IPS-20b (cell line): ENCODE data around the gene EIF2B2.

Experiments
- H3K27ac ChIP-seq: one replicate; pipeline ENCODE4 v1.5.1; 2013; ENCODE audit warnings: low read length
- H3K27me3 ChIP-seq: 2 replicates; pipeline ENCODE4 v1.6.1; 2013; ENCODE audit warnings: mild to moderate bottlenecking, low read length, inconsistent platforms; ENCODE audit not compliant: insufficient read depth
- H3K36me3 ChIP-seq: 2 replicates; pipeline ENCODE4 v1.6.1; 2013; ENCODE audit warnings: low read depth, mild to moderate bottlenecking, inconsistent platforms, low read length, moderate library complexity; ENCODE audit not compliant: insufficient read depth
- H3K4me1 ChIP-seq: 2 replicates; pipeline ENCODE4 v1.6.1; 2013; ENCODE audit warnings: mild to moderate bottlenecking, control low read depth, inconsistent platforms, low read length, moderate library complexity; ENCODE audit not compliant: insufficient read depth
- H3K4me3 ChIP-seq: 2 replicates; pipeline ENCODE4 v1.5.1; 2013; ENCODE audit warnings: mild to moderate bottlenecking, low read length, inconsistent platforms
- H3K9ac ChIP-seq: 2 replicates; pipeline ENCODE4 v1.6.1; 2013; ENCODE audit warnings: low read depth, mild to moderate bottlenecking, inconsistent platforms, low read length, moderate library complexity
- H3K9me3 ChIP-seq: 2 replicates; pipeline ENCODE4 v1.6.1; 2013; ENCODE audit warnings: mild to moderate bottlenecking, low read depth, low read length, inconsistent platforms; ENCODE audit not compliant: insufficient read depth

The EIF2B2 gene

DNA sequence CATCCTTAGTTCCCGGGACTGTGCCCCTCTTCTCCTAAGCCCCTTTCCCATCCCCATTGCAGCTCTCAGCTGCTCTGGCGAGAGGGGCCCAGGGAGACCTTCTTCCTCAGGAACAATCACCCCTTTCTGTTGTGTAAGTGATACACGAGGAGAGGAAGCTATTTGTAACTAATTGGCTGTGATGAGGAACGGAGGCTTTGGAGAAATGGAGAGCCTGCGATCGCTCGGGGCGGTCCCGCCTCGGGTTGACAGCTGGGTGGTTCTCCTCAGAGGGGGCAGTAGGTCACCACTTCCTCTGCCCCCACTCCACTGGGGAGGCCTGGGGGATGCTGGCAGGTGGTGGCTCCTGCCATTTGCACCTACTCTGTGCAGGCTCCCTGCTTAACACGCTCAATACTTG, 40.7 kb upstream of the EIF2B2 start:
- Histone ChIP-seq H3K36me3 (no peaks in the 10 kb centered on the region), H3K9me3 (no peaks in the 10 kb centered on the region), H3K4me1 (no peaks in the 10 kb centered on the region), H3K9ac (no peak overlapping the region), H3K27me3 (peaks cover 5% of the 10 kb centered on the region; the same call in 1 of the 2 replicates), H3K27ac (no peak overlapping the region), H3K4me3 (no peak overlapping the region)

DNA sequence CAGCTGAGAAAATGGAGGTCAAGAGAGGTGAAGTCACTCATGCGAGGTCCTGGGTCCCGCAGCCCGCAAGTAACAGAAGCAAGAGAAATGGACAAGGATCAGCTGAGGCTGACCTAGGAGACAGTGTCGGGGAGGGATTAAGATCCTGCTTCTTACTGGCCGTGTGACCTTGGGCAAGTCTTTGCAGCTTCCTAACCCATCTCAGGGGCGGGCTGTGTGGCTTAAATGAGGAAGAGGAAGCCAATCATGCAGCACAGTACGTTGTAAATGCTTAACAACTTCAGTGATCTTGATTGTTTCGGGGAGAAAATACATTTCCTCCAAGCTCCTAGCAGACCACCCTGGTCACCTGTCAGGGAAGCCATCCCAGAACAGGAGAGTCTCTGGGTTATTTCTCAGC, 40.2 kb upstream of the EIF2B2 start:
- no peak overlapping the region for H3K27ac ChIP-seq
- H3K36me3 ChIP-seq, result no peaks in the 10 kb centered on the region
- H3K27me3 ChIP-seq, result 0 out of 2 replicates have a peak, but pooled peaks cover under 1% of the 10 kb centered on the region
- no peaks in the 10 kb centered on the region for H3K9me3 ChIP-seq
- H3K4me3 ChIP-seq, result no peak overlapping the region
- no peak overlapping the region for H3K9ac ChIP-seq
- H3K4me1 ChIP-seq, result no peaks in the 10 kb centered on the region

DNA sequence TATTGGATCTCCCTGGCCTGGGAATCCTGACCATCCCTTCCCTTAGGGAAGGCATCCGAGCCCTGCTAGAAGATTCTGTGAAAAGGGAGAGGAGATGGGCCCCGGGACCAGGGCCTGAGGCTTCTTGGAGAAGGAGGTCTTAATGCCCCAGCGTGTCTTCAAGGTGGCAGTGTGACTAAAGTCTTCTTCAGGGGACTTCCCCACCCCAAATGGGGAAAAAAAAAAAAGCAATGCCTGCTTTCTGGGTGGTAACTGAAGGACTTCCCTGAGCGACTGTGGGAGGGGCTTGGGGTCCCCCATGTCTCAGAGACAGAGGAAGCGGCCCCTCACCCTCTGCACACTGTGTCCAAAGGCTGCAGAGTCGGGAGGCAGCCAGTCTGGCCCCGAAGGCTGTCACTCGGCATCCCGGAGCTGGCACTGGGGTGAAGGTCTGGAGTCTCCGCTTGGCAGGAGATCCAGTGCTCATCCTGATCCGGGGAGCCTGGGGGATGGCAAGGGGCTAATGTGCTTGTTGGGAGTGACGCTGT, 39.5 kb upstream of the EIF2B2 start:
- Histone ChIP-seq H3K9ac (no peak overlapping the region), H3K4me3 (no peak overlapping the region), H3K27me3 (no peaks in the 10 kb centered on the region), H3K9me3 (no peaks in the 10 kb centered on the region), H3K36me3 (no peaks in the 10 kb centered on the region), H3K4me1 (no peaks in the 10 kb centered on the region), H3K27ac (no peak overlapping the region)

DNA sequence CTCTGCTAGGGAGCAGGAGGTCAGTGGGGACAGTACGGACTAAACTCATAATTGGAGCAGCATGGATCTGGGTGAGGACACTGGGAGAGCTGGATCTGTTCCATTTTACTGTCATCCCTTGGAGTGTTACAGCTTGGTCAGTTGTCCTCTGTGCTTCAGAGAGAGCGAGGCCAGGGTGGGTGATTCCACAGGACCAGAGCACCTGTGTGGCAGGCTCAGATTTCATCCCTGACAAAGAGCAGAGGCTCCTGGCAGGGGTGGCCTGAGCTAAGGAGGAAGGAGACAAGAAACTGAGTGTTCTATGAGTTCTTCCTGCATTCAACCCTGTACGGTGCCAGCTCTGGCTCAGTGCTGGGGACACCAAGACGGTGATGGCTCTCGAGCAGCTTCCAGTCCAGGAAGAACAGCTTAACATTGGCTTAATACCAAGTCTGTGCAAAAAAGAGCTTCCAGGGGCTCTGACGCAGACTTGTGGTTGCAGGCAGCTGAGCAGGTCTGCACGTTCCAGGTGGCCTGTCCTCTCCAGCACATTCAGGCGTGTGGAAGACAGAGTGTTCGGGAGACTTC, 38.9 kb upstream of the EIF2B2 start:
- H3K36me3 ChIP-seq, result no peaks in the 10 kb centered on the region
- H3K9me3 ChIP-seq, result no peaks in the 10 kb centered on the region
- no peak overlapping the region for H3K4me3 ChIP-seq
- H3K27ac ChIP-seq, result no peak overlapping the region
- no peaks in the 10 kb centered on the region for H3K27me3 ChIP-seq
- H3K4me1 ChIP-seq, result no peaks in the 10 kb centered on the region
- H3K9ac ChIP-seq, result no peak overlapping the region

DNA sequence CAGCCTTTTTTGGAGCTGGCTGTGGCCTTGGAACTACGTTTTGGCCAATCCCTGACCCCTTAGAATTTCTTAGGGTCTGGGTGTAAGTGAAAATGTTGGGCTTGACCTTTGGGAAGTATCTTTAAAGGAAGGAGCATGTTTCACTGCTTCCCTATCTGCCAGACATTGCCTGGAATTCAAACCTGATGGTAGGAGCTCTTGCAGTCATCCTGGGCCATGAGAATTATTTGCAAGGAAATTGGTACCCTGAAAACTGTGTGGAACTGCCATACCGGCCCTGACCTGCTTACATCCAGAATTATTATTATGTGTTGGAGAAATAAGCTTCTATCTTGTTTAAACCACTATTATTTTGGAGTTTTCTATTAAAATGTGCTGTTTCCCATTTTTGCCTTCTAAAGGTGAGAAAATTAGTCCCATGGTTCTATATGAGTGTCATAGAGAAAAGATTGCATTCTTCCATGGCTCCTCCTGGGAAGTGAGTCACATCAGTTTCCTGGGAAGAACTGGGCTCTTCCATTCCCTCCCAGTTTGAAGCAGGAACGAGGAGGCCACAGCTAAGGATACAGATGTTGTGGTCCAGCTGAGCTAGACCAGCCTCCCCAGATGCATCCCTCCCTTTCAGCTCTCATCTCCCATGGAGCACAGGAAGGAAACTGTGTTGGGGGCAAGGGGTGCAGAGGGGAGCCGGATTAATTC, 37.8 kb upstream of the EIF2B2 start:
- no peaks in the 10 kb centered on the region for H3K36me3 ChIP-seq
- H3K27me3 ChIP-seq, result no peaks in the 10 kb centered on the region
- no peak overlapping the region for H3K9ac ChIP-seq
- H3K4me3 ChIP-seq, result no peak overlapping the region
- no peak overlapping the region for H3K27ac ChIP-seq
- H3K9me3 ChIP-seq, result no peaks in the 10 kb centered on the region
- no peaks in the 10 kb centered on the region for H3K4me1 ChIP-seq

DNA sequence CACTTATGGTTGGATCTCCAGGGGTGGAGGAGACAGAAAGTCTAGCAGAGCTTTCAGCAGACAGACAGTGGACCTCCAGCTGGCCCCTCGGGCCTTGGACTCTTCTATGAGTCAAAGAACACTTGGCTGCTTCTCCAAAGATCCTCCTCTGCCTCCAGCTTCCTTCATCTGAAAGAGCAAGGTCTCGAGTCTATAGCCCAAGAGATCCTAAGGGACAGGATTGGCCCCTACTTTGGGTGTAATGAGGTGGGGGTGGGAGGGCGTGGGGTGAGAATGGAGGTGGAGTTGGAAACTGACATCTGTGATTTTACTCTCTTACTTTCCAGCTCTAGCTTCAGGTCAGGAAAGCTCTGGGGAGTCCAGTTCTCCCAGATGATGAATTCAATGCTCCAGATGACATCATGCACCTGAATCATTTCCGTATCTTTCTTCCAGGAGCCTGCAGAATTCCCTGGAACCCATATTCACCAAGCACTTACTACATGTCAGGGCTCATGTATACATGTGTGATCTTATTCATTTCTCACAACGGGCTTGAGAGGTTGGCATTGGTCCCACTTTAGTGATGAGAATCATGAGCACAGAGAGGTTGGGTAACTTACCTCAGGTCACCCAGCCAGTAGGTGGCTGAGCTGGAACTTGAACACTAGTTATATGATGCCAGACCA, 37.1 kb upstream of the EIF2B2 start:
- Histone ChIP-seq H3K9ac (no peak overlapping the region), H3K4me3 (no peak overlapping the region), H3K4me1 (no peaks in the 10 kb centered on the region), H3K9me3 (no peaks in the 10 kb centered on the region), H3K36me3 (no peaks in the 10 kb centered on the region), H3K27ac (no peak overlapping the region), H3K27me3 (no peaks in the 10 kb centered on the region)

DNA sequence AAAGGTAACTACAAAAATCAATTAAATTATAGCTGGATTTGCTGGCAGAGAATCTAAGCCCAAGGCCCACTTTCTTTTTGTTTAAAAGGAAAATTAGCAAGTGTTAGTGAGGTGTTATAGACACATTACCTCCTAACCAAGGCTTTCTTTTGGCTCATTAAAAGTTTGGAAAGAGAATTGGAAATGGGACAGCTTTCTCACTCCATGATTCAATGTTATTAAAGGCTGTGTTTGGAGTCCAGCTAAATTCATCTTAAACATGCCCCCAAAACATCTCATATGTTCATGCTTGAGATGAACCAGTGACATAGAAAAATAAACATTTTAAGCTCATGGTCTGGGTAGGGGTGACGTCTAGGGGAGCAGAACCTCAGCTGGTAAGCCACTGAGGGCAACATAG, 33.9 kb upstream of the EIF2B2 start:
- Histone ChIP-seq H3K9me3 (no peaks in the 10 kb centered on the region), H3K27ac (no peak overlapping the region), H3K4me3 (no peak overlapping the region), H3K27me3 (no peaks in the 10 kb centered on the region), H3K36me3 (no peaks in the 10 kb centered on the region), H3K9ac (no peak overlapping the region), H3K4me1 (peaks cover 2% of the 10 kb centered on the region)

DNA sequence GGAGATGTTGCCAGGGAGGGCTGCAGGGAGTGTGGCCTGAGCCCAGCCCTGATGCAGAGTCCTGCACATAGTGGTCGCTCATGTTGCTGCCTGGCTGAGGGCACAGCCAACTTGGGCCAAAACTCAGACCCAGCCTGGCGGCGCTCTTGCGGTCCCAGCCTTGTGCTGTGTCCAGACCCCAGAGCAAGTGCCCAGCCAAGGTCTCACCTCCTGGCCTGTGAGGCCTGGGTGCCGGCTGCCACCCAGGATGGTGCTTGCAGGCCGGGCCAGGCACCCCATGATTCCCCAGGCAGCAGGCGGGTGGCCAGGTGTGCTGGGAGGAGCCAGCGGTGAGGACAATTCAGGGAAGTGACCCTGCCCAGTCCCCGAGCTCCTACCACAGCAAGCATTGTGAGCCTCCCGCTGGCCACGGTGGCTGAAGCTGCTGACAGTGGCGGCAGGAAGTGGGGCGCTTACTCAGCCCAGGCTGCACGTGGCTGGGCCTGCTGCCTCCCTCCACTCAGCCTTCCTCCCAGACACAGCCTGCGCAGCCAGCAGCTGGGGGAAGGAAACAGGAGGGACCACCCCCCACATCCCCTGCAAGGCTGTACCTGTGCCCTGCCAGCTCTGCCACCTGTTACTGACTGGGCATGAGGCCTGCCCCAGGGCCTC, 29.6 kb upstream of the EIF2B2 start:
- no peak overlapping the region for H3K9ac ChIP-seq
- H3K27me3 ChIP-seq, result no peaks in the 10 kb centered on the region
- H3K27ac ChIP-seq, result no peak overlapping the region
- H3K36me3 ChIP-seq, result no peaks in the 10 kb centered on the region
- H3K4me1 ChIP-seq, result peaks cover 9% of the 10 kb centered on the region
- no peak overlapping the region for H3K4me3 ChIP-seq
- no peaks in the 10 kb centered on the region for H3K9me3 ChIP-seq

DNA sequence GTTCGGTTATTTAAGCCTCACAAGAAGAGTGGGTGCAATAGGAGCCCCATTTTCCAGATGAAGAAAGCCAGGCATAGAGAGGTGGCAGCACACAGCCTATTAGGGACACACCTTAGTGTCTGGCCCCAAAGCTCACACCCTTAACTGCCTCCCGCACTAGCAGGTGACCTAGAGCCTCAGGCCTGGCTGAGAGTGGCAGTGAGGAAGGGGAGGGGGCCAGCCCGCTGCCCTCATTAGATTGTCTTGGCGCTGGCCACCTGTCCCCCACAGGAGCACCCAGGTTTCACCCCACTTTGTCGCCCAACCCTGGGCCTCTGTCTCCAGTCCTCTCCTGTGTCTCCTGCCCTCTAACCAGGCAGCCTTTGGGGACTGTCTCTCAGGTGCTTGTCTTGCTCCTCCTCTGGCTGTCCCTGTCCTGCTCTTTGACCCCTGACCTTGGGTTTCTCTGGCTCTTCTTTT, 28.8 kb upstream of the EIF2B2 start:
- no peaks in the 10 kb centered on the region for H3K36me3 ChIP-seq
- no peaks in the 10 kb centered on the region for H3K27me3 ChIP-seq
- no peak overlapping the region for H3K27ac ChIP-seq
- H3K4me1 ChIP-seq, result peaks cover 16% of the 10 kb centered on the region
- no peak overlapping the region for H3K9ac ChIP-seq
- no peaks in the 10 kb centered on the region for H3K9me3 ChIP-seq
- H3K4me3 ChIP-seq, result no peak overlapping the region

DNA sequence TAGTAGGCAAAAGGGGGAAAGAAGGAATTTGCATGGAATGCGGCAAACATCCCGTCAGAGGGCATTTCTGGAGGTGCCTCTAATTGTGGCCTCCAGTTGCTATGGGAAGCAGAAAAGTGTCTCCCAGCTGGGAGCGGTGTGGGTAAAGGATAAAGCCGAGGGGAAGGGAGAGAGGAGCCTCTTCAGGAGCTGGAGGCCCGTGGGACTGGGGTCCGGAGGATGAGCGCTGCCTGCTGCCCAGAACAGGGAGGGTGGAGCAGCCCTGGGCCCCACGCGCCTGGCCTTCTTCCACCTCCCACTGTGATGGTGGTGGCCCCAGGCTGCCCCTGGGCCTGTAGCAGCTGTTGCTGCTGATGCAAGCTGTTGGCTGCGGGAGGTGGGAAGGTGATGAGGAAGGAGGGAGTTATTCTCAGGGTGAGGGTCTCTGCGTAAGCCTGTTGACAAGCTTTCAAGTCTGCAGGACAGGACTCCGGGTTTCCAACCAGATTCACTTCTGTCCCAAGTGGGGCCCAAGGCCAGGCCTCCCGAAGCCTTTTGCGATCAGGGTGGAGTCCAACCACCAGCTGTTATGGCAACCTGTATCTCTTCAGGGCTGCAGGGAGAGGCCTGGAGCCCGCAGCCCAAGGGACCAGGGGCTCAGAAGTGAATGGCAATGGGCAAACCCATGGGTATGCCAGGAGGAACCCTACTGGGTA, 28.2 kb upstream of the EIF2B2 start:
- no peak overlapping the region for H3K27ac ChIP-seq

DNA sequence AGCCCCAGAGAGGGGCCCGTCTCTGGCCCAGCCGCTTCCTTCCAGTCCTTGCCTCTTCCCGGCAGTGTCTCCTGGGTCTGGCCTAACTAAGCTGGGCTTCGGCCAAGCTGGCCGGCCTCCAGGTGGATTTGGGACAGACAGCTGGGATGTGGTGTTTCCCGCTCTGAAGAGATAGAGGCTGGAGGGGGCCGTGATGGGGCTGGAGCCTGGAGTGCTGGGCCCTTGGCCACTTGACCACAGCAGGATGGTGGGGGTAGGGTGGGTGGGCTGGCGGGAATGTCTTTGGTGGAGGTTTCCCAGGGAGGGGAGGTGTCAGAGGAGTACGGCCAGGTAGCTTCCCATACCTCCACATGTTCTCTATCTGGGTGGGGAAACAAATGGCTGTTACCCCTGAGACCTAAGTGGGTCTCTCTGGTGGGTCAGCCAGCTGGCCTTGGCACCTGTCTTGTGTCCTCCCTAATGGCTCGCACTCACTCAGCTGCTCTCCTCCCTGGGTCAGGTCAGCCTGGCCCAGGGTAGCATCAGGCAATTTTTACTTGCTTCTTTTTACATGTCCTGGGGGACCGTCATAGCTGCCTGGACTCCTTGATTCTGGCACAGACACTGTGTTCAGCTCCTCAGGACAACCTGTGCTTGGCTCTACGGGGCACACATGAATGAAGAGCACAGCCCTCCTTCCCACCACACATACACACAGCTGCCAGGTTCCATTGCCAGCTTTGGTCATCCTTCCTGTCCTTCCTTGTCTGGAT, 27.5 kb upstream of the EIF2B2 start:
- no peak overlapping the region for H3K4me3 ChIP-seq
- no peaks in the 10 kb centered on the region for H3K9me3 ChIP-seq
- H3K27ac ChIP-seq, result no peak overlapping the region
- peaks cover 25% of the 10 kb centered on the region for H3K4me1 ChIP-seq
- H3K36me3 ChIP-seq, result no peaks in the 10 kb centered on the region
- H3K9ac ChIP-seq, result no peak overlapping the region
- H3K27me3 ChIP-seq, result peaks cover 2% of the 10 kb centered on the region; the same call in 1 of the 2 replicates

More for the DNA sequence above, 28.2 kb upstream of the EIF2B2 start:
- Histone ChIP-seq H3K9me3 (no peaks in the 10 kb centered on the region), H3K9ac (no peak overlapping the region), H3K4me3 (no peak overlapping the region), H3K27me3 (no peaks in the 10 kb centered on the region), H3K4me1 (peaks cover 19% of the 10 kb centered on the region), H3K36me3 (no peaks in the 10 kb centered on the region)
